PFSK-1 (cell line): Measurements from ENCODE around the gene PREPL.

Experiments used
- POLR2AphosphoS5 ChIP-seq: IDR thresholded peaks from 2 replicates; pipeline ENCODE4 v1.6.1; 2012; ENCODE audit warnings: low read depth, mild to moderate bottlenecking, control low read depth, low read length, moderate library complexity
- SIN3A ChIP-seq: IDR thresholded peaks from 2 replicates; pipeline ENCODE4 v1.6.1; 2012; ENCODE audit warnings: mild to moderate bottlenecking, low read length, moderate library complexity, borderline replicate concordance; ENCODE audit not compliant: insufficient read depth
- TAF1 ChIP-seq: IDR thresholded peaks from 2 replicates; pipeline ENCODE4 v1.6.1; 2012; ENCODE audit warnings: low read length, control low read depth, borderline replicate concordance; ENCODE audit not compliant: insufficient read depth
- TF ChIP-seq, protein P1 (sequence below), 2 experiments: IDR thresholded peaks; 2 replicates each; pipeline versions ENCODE4 v1.6.1 to v1.8.0; 2011 to 2012; ENCODE audit warnings: low read depth in 2 of 2, low read length in 2 of 2, control low read depth in 1 of 2, inconsistent platforms in 1 of 2, mild to moderate bottlenecking in 1 of 2, moderate library complexity in 1 of 2; ENCODE audit not compliant: insufficient read depth in 1 of 2

DNA sequence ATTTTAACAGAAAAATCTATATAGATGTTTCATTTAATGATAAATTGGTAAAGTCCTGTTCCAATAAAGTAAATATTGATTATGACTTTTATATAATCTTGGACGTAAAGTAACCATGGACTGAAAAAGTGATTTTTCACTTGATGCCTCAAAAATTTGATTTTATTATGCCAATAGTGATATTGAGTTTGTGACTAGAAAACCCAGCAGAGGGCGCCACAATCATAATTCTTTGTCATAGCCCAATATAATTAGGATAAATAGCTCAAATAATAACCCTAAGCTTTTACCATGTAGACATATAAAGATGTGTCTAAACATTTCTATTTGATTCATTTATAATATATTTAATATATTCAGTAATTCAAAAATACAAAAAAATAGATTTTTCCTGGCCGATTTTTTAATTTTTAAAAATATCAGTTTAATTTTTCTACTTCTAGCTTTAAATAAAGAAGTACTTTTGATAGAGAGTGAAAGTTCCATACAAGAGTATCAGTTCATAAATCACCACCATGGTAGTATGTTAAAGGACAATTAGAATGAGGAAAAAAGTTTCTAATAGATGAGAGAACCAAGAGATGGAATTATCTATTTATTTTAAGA is 31.1 kb upstream of the PREPL start:
- TF ChIP-seq POLR2AphosphoS5: no peak
- TF ChIP-seq, protein P1, sequence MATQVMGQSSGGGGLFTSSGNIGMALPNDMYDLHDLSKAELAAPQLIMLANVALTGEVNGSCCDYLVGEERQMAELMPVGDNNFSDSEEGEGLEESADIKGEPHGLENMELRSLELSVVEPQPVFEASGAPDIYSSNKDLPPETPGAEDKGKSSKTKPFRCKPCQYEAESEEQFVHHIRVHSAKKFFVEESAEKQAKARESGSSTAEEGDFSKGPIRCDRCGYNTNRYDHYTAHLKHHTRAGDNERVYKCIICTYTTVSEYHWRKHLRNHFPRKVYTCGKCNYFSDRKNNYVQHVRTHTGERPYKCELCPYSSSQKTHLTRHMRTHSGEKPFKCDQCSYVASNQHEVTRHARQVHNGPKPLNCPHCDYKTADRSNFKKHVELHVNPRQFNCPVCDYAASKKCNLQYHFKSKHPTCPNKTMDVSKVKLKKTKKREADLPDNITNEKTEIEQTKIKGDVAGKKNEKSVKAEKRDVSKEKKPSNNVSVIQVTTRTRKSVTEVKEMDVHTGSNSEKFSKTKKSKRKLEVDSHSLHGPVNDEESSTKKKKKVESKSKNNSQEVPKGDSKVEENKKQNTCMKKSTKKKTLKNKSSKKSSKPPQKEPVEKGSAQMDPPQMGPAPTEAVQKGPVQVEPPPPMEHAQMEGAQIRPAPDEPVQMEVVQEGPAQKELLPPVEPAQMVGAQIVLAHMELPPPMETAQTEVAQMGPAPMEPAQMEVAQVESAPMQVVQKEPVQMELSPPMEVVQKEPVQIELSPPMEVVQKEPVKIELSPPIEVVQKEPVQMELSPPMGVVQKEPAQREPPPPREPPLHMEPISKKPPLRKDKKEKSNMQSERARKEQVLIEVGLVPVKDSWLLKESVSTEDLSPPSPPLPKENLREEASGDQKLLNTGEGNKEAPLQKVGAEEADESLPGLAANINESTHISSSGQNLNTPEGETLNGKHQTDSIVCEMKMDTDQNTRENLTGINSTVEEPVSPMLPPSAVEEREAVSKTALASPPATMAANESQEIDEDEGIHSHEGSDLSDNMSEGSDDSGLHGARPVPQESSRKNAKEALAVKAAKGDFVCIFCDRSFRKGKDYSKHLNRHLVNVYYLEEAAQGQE (IDR thresholded peaks at IDR 0.05; ENCODE audit: insufficient read depth in 1 of 2, low read depth in 2 of 2, low read length in 2 of 2): no peak
- TF ChIP-seq SIN3A: no peak
- TF ChIP-seq TAF1: no peak
